ENCODE results near the gene HACD3.
"Not testable (repeated sequence)": the region's sequence is repeated elsewhere in the genome, so short reads cannot be mapped to it uniquely, and the experiment has no call there.

The HACD3 gene

GRCh38 chr15:65549288-65549687, 19.0 kb downstream of the HACD3 start:
- not testable (repeated sequence) for DNase-seq (ENCODE audit: low read depth in 1 of 2, low spot score in 1 of 2)

DNA sequence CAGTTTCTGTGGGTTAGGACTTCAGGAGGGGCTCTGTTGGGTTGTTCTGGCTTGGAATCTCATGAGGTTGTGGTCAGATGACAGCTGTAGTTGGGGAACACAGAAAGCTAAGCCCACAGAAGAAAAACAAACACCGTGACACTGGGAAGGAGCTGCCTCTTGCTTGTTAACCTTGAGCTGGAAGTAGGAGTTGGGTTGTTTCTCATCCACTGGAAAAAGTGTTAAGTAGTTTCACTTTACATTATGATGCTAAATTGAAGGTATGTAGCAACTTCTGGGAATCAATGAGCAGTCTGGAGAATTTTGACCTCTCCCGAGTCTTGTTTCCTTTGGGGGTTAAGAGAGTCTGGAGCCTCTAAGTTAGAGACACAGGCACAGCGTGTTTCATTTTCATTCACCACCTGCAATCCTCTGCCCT, 20.4 kb downstream of the HACD3 start:
- no peak for DNase-seq (ENCODE audit: low read depth in 1 of 2, low spot score in 1 of 2)

DNA sequence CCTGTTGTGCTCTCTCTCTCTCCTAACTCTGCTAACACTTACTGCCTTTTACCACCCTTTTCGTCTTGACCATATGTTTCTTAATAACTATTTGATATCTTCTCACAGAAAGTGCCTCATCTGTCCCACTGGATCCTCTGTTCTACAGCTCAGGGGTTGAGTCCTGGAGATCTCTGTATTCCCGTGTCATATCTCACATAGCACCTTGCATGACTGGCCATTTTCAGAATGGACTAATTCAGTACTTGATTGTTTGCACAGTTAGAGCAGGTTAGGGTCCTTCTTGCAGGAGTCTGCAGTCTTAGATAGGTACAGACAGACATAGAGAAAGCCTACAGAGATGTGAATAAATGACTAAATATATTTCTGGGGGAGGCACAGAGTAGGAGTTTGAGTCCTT, 20.9 kb downstream of the HACD3 start:
- DNase-seq (ENCODE audit: low read depth in 1 of 2, low spot score in 1 of 2): no peak

DNA sequence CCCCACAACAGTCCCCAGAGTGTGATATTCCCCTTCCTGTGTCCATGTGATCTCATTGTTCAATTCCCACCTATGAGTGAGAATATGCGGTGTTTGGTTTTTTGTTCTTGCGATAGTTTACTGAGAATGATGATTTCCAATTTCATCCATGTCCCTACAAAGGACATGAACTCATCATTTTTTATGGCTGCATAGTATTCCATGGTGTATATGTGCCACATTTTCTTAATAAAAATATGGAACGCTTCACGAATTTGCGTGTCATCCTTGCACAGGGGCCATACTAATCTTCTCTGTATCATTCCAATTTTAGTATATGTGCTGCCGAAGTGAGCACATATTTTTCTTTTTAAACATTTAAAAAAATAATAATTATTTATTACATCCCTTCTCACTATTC, 22.6 kb downstream of the HACD3 start:
- not testable (repeated sequence) for DNase-seq (ENCODE audit: low read depth in 1 of 2, low spot score in 1 of 2)

DNA sequence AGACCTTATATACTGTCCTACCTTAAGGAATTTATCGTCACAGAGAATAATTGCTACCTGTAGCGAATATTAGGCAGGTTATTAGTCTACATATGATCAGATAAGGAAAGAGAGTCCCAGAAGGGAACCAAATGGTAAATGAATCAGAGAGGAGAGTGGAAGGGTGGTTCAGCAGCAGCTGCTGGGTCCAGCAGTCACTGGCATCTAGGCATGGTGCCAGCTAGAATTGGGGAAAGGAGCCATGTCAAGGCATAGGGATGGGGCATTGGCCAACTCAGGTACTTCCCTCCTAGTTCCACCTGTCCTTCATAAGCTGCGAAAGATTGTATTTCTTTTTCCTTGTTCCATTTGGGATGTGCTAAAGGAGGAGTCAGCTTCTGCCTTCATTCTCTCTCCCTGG, 23.4 kb downstream of the HACD3 start:
- DNase-seq (ENCODE audit: low read depth in 1 of 2, low spot score in 1 of 2): no peak

- no peak for DNase-seq (ENCODE audit: low read depth in 1 of 2, low spot score in 1 of 2)
Measured at GRCh38 chr15:65556622-65557021, 26.4 kb downstream of the HACD3 start.

DNA sequence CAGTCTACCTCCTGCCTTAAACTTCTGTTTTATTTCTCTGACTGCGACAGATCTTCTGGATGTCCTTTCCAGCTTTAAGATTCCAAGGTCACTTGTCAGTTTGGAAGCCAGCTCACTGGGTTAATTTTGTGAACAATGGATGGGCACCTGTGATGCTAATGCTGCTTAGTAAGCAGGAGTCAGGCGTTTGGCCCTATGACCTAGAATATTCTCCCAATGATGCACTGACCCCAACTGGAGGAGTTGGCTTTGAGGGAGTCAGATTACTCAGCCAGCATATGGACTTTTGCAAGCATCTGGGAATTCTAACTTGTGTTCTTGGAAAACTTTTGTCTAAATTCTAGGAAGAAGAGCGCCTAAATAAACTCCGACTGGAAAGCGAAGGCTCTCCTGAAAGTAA, 28.1 kb downstream of the HACD3 start:
- no peak for DNase-seq (ENCODE audit: low read depth in 1 of 2, low spot score in 1 of 2)

- DNase-seq (ENCODE audit: low read depth in 1 of 2, low spot score in 1 of 2): no peak
Measured at GRCh38 chr15:65558997-65559760, 28.9 kb downstream of the HACD3 start.

- DNase-seq (ENCODE audit: low read depth in 1 of 2, low spot score in 1 of 2): no peak
Measured at GRCh38 chr15:65559941-65560340, 29.7 kb downstream of the HACD3 start.

DNA sequence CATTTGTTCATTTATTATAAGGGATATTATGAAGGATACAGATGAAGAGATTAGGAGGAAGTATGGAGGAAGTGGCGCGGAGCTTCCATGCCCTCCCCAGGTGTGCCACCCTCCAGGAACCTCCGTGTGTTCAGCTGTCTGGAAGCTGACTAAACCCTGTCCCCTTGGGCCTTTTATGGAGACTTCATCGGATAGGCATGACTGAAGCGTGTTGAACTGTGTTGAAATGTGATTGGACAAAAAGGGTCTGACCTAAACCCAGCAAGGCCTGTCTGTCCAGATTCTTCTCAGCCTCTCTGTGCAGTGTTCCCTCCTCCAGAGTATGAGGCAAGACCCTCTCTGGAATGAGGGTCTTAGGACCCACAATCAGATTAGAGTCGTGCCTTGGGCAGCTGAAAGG, 31.7 kb downstream of the HACD3 start:
- DNase-seq (ENCODE audit: low read depth in 1 of 2, low spot score in 1 of 2): no peak

DNA sequence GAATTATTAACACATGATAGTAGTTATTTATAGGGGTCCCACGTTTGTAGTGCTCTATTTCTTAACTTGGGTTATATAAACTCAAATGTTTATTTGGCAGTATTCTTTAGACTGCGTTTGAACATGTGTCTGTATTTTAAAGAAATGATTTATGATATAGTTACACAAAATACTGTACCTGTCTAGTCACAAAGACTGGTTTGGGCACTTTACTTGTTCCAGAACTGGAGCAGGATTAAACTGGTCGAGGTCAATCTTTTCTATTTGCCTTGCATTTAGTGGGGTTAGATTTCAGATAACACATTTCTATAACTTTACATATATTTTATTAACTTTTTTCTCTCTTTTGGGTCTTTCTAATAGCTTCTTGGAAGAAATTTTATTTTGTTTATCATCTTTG, 39.5 kb downstream of the HACD3 start:
- no peak for DNase-seq (ENCODE audit: low read depth in 1 of 2, low spot score in 1 of 2)

- DNase-seq (ENCODE audit: low read depth in 1 of 2, low spot score in 1 of 2): no peak
Measured at GRCh38 chr15:65571971-65572370, 41.7 kb downstream of the HACD3 start.

- no peak for DNase-seq (ENCODE audit: low read depth in 1 of 2, low spot score in 1 of 2)
Measured at GRCh38 chr15:65576664-65577063, 46.4 kb downstream of the HACD3 start.

- DNase-seq (ENCODE audit: low read depth in 1 of 2, low spot score in 1 of 2): no peak
Measured at GRCh38 chr15:65577129-65577996, 47.1 kb downstream of the HACD3 start.

GRCh38 chr15:65578904-65579728, 48.9 kb downstream of the HACD3 start:
- DNase-seq (ENCODE audit: low read depth in 1 of 2, low spot score in 1 of 2): no peak

DNA sequence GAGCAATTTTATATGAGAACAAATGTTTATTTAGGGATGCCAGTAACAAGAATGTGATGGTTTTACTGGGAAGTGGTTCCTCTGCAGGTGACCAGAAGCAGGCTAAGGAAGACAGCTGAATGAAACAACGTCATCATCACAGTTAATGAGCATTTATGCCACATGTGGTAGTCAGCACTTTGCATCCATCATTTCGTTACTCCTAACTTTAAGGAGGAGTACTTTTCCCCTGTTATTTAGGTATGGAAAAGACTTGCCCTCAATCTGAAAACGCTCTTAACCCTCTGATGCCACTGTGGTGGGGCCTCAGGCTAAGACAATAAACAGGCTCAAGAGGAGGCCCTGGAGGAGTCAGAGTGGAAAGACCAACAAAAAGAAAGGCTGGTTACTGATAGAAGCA, 49.5 kb downstream of the HACD3 start:
- DNase-seq (ENCODE audit: low read depth in 1 of 2, low spot score in 1 of 2): no peak

- no peak for DNase-seq (ENCODE audit: low read depth in 1 of 2, low spot score in 1 of 2)
Measured at GRCh38 chr15:65580287-65580686, 50.0 kb downstream of the HACD3 start.

GRCh38 chr15:65583701-65584100, 53.4 kb downstream of the HACD3 start:
- DNase-seq (ENCODE audit: low read depth in 1 of 2, low spot score in 1 of 2): no peak

GRCh38 chr15:65584241-65584640, 54.0 kb downstream of the HACD3 start:
- DNase-seq (ENCODE audit: low read depth in 1 of 2, low spot score in 1 of 2): no peak

DNA sequence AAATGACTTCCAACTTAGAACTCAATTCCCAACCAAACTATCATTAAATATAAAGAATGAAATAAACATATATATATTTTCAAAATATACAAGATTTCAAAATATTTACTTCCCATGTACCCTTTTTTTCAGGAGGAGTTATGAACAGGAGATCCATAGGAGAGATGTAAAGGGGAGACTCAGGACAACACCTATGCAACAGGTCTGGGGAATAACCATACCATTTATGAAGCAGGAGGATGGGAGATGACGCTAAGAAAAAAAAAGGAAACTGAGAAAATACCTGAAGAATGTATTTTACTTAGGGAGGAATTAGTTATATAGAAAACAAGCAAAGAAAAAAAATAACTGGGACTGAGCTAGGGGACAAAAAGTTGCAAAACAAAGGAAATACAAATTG, 56.8 kb downstream of the HACD3 start:
- DNase-seq (ENCODE audit: low read depth in 1 of 2, low spot score in 1 of 2): no peak

DNA sequence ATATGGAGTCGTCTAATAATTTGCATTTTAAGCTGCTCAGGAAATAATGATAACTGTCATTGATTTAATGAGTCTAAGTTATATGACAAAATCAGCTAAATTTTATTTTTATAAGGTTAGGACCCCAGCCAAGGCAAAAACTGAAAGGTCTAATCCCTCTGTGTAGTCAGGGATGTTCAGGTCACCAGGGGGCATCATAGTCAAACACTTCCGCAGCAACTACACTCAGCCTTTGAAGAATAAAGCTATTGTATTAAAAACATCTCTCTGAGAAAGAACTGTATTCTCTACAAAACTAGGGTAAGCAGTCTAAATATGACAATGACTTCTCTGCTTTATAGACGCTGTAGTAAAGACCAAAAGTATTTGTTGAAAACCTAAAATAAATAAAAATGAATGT, 65.7 kb downstream of the HACD3 start:
- DNase-seq (ENCODE audit: low read depth in 1 of 2, low spot score in 1 of 2): no peak

GRCh38 chr15:65598468-65598867, 68.2 kb downstream of the HACD3 start:
- DNase-seq (ENCODE audit: low read depth in 1 of 2, low spot score in 1 of 2): no peak

Measured in stimulated activated CD4-positive, alpha-beta T cell treated with anti-CD3 and anti-CD28 coated beads, Interleukin-15, amount 100 ng/mL, for 1 hour (primary cell).